GM13977 (cell line): ENCODE measurements around the gene KCTD15.

Experiments
- DNase-seq: peaks from one replicate; pipeline ENCODE4 v3.0.0; 2012; ENCODE audit warnings: low spot score
- in situ Hi-C: fragments of 300-500 bp; cut with MboI; formaldehyde crosslinking; loops from one replicate; pipeline ENCODE4 v1.12.0; 2022; ENCODE audit warnings: low sequenced_read_pairs, low pct_unique_long_range_greater_than_20kb, mixed read lengths, inconsistent platforms; ENCODE audit not compliant: unreplicated experiment
- TF ChIP-seq, protein P1 (sequence below): IDR thresholded peaks from 2 replicates; pipeline ENCODE4 v1.5.1; 2012; ENCODE audit warnings: mild to moderate bottlenecking, control low read depth; ENCODE audit not compliant: insufficient read depth; ENCODE audit errors: extremely low read depth, missing control alignments

The KCTD15 gene

GRCh38 chr19:33751436-33751770 lies 45.3 kb upstream of the KCTD15 start:
- TF ChIP-seq, protein P1, sequence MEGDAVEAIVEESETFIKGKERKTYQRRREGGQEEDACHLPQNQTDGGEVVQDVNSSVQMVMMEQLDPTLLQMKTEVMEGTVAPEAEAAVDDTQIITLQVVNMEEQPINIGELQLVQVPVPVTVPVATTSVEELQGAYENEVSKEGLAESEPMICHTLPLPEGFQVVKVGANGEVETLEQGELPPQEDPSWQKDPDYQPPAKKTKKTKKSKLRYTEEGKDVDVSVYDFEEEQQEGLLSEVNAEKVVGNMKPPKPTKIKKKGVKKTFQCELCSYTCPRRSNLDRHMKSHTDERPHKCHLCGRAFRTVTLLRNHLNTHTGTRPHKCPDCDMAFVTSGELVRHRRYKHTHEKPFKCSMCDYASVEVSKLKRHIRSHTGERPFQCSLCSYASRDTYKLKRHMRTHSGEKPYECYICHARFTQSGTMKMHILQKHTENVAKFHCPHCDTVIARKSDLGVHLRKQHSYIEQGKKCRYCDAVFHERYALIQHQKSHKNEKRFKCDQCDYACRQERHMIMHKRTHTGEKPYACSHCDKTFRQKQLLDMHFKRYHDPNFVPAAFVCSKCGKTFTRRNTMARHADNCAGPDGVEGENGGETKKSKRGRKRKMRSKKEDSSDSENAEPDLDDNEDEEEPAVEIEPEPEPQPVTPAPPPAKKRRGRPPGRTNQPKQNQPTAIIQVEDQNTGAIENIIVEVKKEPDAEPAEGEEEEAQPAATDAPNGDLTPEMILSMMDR, result no peak
- no peak for DNase-seq
- in situ Hi-C loops, result no loop called here

DNA sequence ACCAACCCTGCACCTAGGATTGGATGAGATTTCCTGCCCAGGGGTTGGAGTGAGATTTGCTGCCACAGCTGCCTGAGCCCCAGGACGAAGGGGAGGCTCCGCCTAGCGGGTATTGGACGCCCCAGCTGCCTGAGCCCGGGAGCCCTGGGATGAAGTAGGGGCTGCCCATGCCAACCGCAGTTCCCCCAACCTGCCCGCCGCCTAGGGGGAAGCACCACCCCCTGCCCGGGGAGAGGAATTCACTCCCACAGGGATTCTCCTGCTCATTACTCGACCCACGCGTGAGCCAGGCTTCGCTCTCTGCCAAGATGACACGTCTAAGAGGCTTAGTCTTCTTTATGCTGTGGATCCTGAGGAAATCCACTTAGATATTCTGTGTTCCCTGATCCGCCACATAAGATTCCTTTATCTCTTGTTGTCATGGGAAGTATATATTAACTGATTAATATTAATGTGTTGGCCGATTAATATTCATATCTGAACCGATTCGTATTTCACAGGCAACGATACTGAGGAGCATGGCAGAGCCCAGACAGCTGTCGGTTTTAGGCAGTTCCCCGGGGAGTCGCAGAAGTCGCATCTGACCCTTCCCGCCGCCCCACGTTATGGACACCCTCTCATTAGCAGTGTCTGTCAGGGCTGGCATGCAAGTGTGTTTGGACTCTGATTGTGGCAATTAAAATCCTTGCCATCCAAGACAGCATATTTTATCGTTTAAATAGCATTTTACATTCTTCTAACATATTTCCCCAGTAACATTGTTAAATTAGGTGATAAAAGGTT lies 44.5 kb upstream of the KCTD15 start:
- no peak for DNase-seq

DNA sequence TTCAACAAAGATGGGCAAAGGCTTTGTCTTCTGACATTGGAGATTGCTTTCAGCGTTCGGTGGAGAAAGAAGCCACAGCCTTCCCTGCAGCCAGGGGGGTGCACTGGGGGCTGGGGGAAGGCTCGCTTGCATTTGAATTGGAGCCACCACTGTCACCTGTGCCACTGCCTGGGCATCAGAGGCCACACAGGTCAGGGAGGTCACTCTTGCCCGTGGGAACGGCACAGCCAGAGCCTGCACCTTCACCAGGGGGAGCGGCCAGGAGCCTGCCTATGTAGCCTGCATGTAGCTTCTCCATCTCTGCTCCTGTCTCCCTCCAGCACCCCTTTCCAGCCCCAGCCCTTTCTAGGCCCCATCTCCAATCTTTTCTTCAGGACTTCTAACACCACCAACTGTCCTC lies 43.7 kb upstream of the KCTD15 start:
- in situ Hi-C loops, result no loop called here
- no peak for DNase-seq
- TF ChIP-seq, protein P1, result no peak

More for the DNA sequence above, 44.5 kb upstream of the KCTD15 start:
- in situ Hi-C loops, result no loop called here
- TF ChIP-seq, protein P1, result no peak

GRCh38 chr19:33754361-33754760 lies 42.3 kb upstream of the KCTD15 start:
- in situ Hi-C loops, result no loop called here
- DNase-seq, result no peak
- TF ChIP-seq, protein P1, result no peak

- in situ Hi-C loops, result no loop called here
- TF ChIP-seq, protein P1, result no peak
- no peak for DNase-seq
Observed at GRCh38 chr19:33755099-33756035, 41.3 kb upstream of the KCTD15 start.

- DNase-seq, result no peak
- in situ Hi-C loops, result no loop called here
- TF ChIP-seq, protein P1, result no peak
Observed at GRCh38 chr19:33756177-33756576, 40.5 kb upstream of the KCTD15 start.
